Endodermal cell (in vitro differentiated cells): ENCODE data around the gene FGF14. TPM values are rescaled to one million over a fixed set of nuclear protein-coding genes. Genes with fewer than 3 reads are reported as not detected.

ENCODE experiments used
- DNase-seq: peaks from one replicate; pipeline ENCODE4 v3.0.0-alpha.2; 2017
- H3K27ac ChIP-seq: 2 replicates; pipeline ENCODE4 v1.5.1; 2013; ENCODE audit warnings: mild to moderate bottlenecking, low read depth, low read length, moderate library complexity
- H3K27me3 ChIP-seq: 2 replicates; pipeline ENCODE4 v1.6.1; 2013; ENCODE audit warnings: mild to moderate bottlenecking, low read length, moderate library complexity; ENCODE audit not compliant: insufficient read depth, control insufficient read depth, poor library complexity, severe bottlenecking
- H3K36me3 ChIP-seq: 2 replicates; pipeline ENCODE4 v1.7.0; 2013; ENCODE audit warnings: mild to moderate bottlenecking, low read length, moderate library complexity; ENCODE audit not compliant: control insufficient read depth, insufficient read depth
- H3K4me1 ChIP-seq: one replicate; pipeline ENCODE4 v1.7.0; 2013; ENCODE audit warnings: low read length; ENCODE audit not compliant: control insufficient read depth, insufficient read depth
- H3K4me3 ChIP-seq: 2 replicates; pipeline ENCODE4 v1.5.1; 2013; ENCODE audit warnings: mild to moderate bottlenecking, low read length, moderate library complexity
- H3K9ac ChIP-seq: 2 replicates; pipeline ENCODE4 v1.6.1; 2013; ENCODE audit warnings: mild to moderate bottlenecking, low read length, moderate library complexity; ENCODE audit not compliant: poor library complexity, severe bottlenecking; ENCODE audit errors: extremely low read depth
- H3K9me3 ChIP-seq: 2 replicates; pipeline ENCODE4 v1.6.1; 2013; ENCODE audit warnings: mild to moderate bottlenecking, low read length, moderate library complexity; ENCODE audit not compliant: control insufficient read depth
- H3K27ac Mint-ChIP-seq: 2 replicates; pipeline ENCODE4 v1.8.0; 2020; ENCODE audit warnings: mixed read lengths
- H3K27me3 Mint-ChIP-seq: 2 replicates; pipeline ENCODE4 v1.8.0; 2021; ENCODE audit warnings: mild to moderate bottlenecking, mixed read lengths; ENCODE audit not compliant: insufficient read depth
- H3K36me3 Mint-ChIP-seq: 2 replicates; pipeline ENCODE4 v1.8.0; 2020; ENCODE audit warnings: low read depth, mixed read lengths
- H3K4me1 Mint-ChIP-seq: 2 replicates; pipeline ENCODE4 v1.8.0; 2020; ENCODE audit warnings: mixed read lengths
- H3K4me3 Mint-ChIP-seq: 2 replicates; pipeline ENCODE4 v1.8.0; 2020; ENCODE audit warnings: mild to moderate bottlenecking, moderate library complexity, mixed read lengths
- H3K9me3 Mint-ChIP-seq: 2 replicates; pipeline ENCODE4 v1.8.0; 2020; ENCODE audit warnings: mild to moderate bottlenecking, mixed read lengths
- CTCF ChIP-seq: fragments of 200-600 bp; sonication (generic); conservative IDR thresholded peaks from 2 replicates; pipeline ENCODE4 v1.5.0; 2021; ENCODE audit warnings: antibody characterized with exemption, mild to moderate bottlenecking
- WGBS, 2 experiments: methylation state at CpG; one replicate each; pipeline versions ENCODE4 v1.1.5 to v1.1.7; 2013; ENCODE audit warnings: missing lambda C conversion rate in 2 of 2, mixed read lengths in 1 of 2; ENCODE audit not compliant: insufficient coverage in 1 of 2, insufficient read length in 1 of 2; 5-methylcytosine and 5-hydroxymethylcytosine counted together
- total RNA-seq, 2 donors: library from RNA; stranded (reverse); fragmentation: NEBNext Ultra II Directional in 1 of 2; extraction: Animal tissue kit (Norgen Biotek cat#: 25700) in 1 of 2; gene quantifications; 2 replicates in 1 of 2; 3 replicates in 1 of 2; pipeline ENCODE4 v1.2.1, GENCODE V29; 2021

Gene FGF14
- total RNA-seq, 2 donors from 2014 or later, result 0.15 to 0.26 TPM

- no peak overlapping the region for H3K4me3 ChIP-seq
- Mint-ChIP-seq H3K4me1 (no peaks in the 10 kb centered on the region), H3K9me3 (no peaks in the 10 kb centered on the region), H3K4me3 (no peak overlapping the region), H3K27me3 (no peaks in the 10 kb centered on the region), H3K27ac (no peak overlapping the region), H3K36me3 (no peaks in the 10 kb centered on the region)
- no peak for DNase-seq
- whole genome bisulfite sequencing, 2 experiments, result no CpG with 5 or more reads among the region's 1 CpG
- no peaks in the 10 kb centered on the region for H3K27me3 ChIP-seq
- no peak overlapping the region for H3K9ac ChIP-seq
- no peak for TF ChIP-seq CTCF
- no peaks in the 10 kb centered on the region for H3K4me1 ChIP-seq
- H3K27ac ChIP-seq, result no peak overlapping the region
- no peaks in the 10 kb centered on the region for H3K36me3 ChIP-seq
- H3K9me3 ChIP-seq, result no peaks in the 10 kb centered on the region
Observed at GRCh38 chr13:101775267-101775666, 626.6 kb downstream of the FGF14 start.

DNA sequence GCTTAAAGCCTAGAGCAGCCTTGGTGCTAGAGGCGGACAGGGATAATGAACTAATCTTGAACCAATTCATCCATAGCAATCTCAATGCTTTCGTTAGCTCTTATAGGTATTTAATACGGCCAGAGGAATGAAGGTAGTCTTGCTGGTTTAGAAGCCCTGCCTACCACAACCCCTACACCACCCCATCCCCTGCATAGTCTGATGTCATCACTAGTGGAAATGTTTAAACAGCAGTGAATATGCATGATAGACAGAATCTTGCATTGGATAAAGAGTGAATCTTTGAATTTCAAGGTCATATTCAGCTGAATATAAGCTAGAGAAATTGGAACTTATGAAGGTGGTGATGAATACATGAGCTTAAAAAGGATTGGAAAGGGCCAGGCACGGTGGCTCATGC is 627.5 kb downstream of the FGF14 start:
- no peaks in the 10 kb centered on the region for H3K27me3 ChIP-seq
- H3K4me1 Mint-ChIP-seq, result no peaks in the 10 kb centered on the region
- H3K9ac ChIP-seq, result no peak overlapping the region
- no peak overlapping the region for H3K27ac Mint-ChIP-seq
- 92 to 97% methylated on average over 2 to 4 of the region's 4 CpGs for WGBS, 2 experiments
- H3K9me3 ChIP-seq, result no peaks in the 10 kb centered on the region
- no peak overlapping the region for H3K27ac ChIP-seq
- H3K36me3 ChIP-seq, result no peaks in the 10 kb centered on the region
- H3K27me3 Mint-ChIP-seq, result no peaks in the 10 kb centered on the region
- no peak for TF ChIP-seq CTCF
- H3K36me3 Mint-ChIP-seq, result no peaks in the 10 kb centered on the region
- no peak overlapping the region for H3K4me3 ChIP-seq
- no peaks in the 10 kb centered on the region for H3K4me1 ChIP-seq
- no peaks in the 10 kb centered on the region for H3K9me3 Mint-ChIP-seq
- DNase-seq, result no peak
- H3K4me3 Mint-ChIP-seq, result no peak overlapping the region

GRCh38 chr13:101773062-101773461 is 628.8 kb downstream of the FGF14 start:
- Histone ChIP-seq H3K27me3 (no peaks in the 10 kb centered on the region), H3K9me3 (no peaks in the 10 kb centered on the region), H3K36me3 (no peaks in the 10 kb centered on the region), H3K27ac (no peak overlapping the region), H3K4me3 (no peak overlapping the region), H3K4me1 (no peaks in the 10 kb centered on the region), H3K9ac (no peak overlapping the region)
- H3K36me3 Mint-ChIP-seq, result no peaks in the 10 kb centered on the region
- H3K27me3 Mint-ChIP-seq, result no peaks in the 10 kb centered on the region
- H3K27ac Mint-ChIP-seq, result no peak overlapping the region
- no peaks in the 10 kb centered on the region for H3K9me3 Mint-ChIP-seq
- H3K4me1 Mint-ChIP-seq, result no peaks in the 10 kb centered on the region
- DNase-seq, result no peak
- no peak overlapping the region for H3K4me3 Mint-ChIP-seq
- 84% methylated on average over 2 of the region's 2 CpGs; no CpG with 5 or more reads in 1 of the 2 experiments for WGBS, 2 experiments
- TF ChIP-seq CTCF, result no peak
